ENCODE results near the gene ATP6AP1.

- TF ChIP-seq CTCF (IDR thresholded peaks at IDR 0.05), result no peak
- TF ChIP-seq POLR2AphosphoS5 (IDR thresholded peaks at IDR 0.05), result no peak
- TF ChIP-seq EP300 (IDR thresholded peaks at IDR 0.05), result no peak
Observed at GRCh38 chrX:154467556-154467955, 39.1 kb downstream of the ATP6AP1 start.

All from gastroesophageal sphincter (tissue), 3 donors.